ENCODE measurements around the gene UBE2I.
A peak's percentile ranks its signal among the peaks of the same experiment; 100 is the strongest.

UBE2I gene

GRCh38 chr16:1342526-1343427 is 33.3 kb downstream of the UBE2I start:
- peak; percentile 82 to 90 for DNase-seq (ENCODE audit: low read depth in 2 of 2)

DNA sequence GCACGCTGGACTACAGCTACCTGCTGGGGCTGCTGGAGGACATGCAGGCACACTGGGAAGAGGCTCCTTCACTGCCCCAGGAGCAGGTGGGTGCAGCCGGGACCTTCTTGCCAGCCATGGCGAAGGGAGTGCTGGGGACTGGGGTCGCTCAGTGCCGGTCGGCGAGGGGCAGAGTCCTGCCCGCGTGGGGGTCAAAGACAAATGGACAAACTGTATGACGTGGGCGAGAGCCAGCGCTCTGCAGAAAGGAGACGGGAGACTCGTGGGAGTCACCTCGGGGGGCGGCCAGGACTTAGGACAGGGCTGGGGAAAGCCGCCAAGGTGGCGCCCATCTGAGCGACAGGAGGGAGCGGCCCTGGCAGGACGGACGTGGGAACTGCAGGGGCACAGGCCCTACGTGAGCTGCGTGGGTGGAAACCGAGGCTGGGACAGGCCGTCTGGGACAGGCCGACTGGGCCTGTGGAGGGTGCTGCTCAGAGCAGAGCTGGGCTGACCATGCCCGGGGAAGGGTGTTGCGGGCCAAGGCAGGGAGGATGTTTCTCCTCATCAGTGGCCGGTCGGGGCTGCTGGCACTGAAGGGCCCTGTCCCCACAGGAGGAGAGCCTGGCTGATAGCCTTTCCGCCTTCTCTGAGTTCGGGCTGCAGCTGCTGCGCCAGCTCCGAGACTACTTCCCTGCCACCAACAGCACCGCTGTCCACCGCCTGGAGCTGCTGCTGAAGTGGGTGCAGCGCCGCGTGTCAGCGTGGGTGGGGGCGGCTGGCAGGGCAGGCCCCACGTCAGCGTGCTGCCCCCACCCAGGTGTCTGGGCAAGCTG is 34.2 kb downstream of the UBE2I start:
- DNase-seq (ENCODE audit: low read depth in 2 of 2) = no peak

- DNase-seq (ENCODE audit: low read depth in 2 of 2) = no peak
These were observed 35.1 kb downstream of the UBE2I start for GRCh38 chr16:1344499-1344898.

DNA sequence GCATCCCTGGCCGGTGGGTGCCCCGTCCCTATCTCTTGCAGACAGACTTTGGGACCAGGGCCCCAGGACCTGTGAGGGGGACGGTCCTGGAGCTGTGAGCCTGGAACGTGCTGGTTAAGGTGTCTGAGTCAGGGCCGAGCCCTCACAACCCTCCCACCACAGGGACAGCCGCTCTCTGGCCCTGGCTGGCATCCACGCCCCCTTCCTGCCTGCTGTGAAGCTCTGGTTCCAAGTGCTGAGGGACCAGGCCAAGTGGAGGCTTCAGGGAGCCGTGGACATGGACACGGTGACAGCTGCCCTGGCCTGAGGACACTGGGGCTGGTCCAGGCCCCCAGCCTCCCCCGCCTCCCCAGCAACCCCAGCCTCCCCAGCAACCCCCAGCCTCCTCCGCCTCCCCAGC is 35.7 kb downstream of the UBE2I start:
- DNase-seq (ENCODE audit: low read depth in 2 of 2) = no peak

- no peak for DNase-seq (ENCODE audit: low read depth in 2 of 2)
These were observed 36.4 kb downstream of the UBE2I start for GRCh38 chr16:1345651-1346421.

DNA sequence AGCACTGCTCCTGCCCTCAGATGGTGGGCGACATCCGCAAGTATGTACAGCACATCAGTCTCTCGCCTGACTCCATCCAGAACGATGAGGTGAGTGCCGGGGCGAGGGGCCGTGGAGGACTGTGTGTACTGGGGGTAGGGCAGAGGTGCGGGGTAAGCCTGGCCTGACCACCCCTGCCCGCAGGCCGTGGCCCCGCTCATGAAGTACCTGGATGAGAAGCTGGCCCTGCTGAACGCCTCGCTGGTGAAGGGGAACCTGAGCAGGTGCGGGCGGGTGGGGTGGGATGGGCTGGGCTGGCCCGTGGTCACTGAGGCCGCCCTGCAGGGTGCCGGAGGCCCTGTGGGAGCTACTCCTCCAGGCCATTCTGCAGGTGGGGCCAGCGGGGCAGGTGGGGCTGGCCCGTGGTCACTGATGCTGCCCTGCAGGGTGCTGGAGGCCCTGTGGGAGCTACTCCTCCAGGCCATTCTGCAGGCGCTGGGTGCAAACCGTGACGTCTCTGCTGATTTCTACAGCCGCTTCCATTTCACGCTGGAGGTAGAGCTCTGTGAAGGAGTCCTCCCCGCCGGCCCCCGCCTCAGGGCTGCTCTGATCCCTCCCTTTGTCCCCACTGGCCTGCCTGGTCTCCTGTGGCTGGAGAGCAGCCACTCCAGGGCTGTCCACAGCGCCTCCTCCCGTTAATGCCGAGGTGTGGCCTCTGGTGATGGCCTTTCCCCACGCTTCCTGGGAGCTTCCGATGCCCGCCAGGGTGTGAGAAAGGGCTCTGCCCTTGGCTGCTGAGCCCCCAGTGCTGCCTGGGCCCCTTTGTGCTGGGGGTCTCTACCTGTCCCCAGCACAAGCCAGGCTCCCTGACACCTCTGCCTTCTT is 37.2 kb downstream of the UBE2I start:
- DNase-seq (ENCODE audit: low read depth in 2 of 2) = no peak

GRCh38 chr16:1347286-1347855 is 37.9 kb downstream of the UBE2I start:
- DNase-seq (ENCODE audit: low read depth in 2 of 2) = no peak

DNA sequence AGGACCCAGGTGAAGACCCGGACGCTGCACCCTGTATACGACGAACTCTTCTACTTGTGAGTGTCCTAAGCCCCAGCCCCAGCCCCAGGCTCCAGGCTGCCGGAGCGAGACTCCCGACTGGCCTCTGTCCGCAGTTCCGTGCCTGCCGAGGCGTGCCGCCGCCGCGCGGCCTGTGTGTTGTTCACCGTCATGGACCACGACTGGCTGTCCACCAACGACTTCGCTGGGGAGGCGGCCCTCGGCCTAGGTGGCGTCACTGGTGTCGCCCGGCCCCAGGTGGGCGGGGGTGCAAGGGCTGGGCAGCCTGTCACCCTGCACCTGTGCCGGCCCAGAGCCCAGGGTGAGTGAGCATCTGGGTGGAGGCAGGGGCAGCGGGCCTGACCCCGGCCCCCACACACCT is 38.5 kb downstream of the UBE2I start:
- DNase-seq (ENCODE audit: low read depth in 2 of 2) = no peak

DNA sequence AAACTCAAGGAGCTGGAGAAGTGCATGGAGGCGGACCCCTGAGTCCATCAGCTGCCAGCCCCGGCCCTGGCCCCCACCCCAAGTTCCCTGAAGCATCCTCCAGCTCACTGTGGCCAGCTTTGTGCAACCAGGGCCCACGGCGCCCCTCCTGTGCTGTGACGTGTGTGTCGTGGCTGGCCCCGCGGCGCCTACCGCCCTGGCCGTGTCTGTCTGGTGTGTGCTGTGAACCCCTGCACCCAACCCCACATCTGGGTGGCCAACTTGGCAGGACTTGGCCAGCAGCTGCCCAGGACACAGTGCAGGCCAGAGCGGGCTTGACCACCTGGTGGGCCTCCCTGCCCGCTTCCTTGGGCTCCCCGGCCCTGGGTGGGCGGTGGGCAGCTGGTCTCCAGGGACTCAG is 39.0 kb downstream of the UBE2I start:
- no peak for DNase-seq (ENCODE audit: low read depth in 2 of 2)

DNA sequence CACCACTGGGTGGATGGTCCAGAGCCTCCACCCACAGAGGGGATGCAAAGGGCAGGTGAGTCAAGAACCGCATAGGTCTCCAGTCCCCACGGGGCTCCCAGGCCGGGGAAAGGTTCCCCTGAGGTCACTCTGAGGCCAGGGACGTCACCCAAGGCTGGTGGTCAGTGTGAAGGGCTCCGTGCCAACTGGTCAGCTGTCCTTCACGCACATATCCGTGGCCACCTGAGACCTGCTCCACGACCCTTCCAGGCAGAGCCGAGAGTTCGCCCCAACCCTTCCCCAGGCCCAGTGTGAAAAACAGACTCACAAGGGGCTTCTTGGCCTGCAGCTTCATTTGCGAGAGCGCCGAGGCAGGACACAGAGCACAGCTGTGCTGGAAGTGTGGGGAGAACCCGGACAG is 39.5 kb downstream of the UBE2I start:
- DNase-seq (ENCODE audit: low read depth in 2 of 2) = no peak

- DNase-seq (ENCODE audit: low read depth in 2 of 2) = no peak
These were observed 39.9 kb downstream of the UBE2I start for GRCh38 chr16:1349351-1349750.

DNA sequence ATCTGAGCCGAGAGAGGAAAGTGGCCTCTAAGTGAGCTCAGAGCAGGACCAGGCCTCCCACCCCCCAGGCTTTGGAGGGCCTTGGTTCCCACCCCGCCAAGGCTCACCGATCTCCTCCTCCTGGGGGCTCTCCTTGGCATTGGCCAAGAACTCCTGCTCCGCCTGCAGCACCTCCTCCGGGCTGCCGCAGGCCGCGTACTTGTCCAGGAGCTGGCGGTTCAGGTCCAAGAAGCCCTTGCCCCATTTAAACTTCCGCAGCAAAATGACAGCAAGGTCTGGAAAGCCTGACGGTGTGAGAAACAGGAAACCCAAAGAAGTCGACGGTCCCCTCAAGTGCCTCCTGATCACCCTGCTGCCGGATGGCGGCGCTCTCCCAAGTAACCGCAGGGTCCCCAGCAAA is 40.5 kb downstream of the UBE2I start:
- DNase-seq (ENCODE audit: low read depth in 2 of 2) = no peak

DNA sequence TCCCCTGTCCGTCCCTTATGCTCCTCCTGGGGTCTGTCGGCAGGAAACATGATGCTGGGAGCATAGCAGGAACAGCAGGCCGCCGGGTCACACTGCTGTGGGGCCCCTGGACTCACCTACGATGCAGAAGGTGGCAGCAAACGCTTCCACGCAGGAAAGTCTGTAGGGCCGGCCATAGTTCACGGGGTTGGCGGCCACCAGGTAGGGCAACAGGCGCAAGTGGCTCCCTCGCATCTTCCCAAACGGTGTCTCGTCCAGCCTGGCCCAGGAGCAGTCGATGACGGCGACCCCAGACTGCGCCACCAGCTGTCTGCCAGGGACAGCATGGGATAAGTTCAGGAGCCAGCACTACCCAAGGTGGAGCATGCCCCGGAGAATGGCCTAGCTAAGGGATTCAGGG is 41.3 kb downstream of the UBE2I start:
- DNase-seq (ENCODE audit: low read depth in 2 of 2) = no peak

- DNase-seq (ENCODE audit: low read depth in 2 of 2) = no peak
These were observed 41.8 kb downstream of the UBE2I start for GRCh38 chr16:1351215-1351581.

GRCh38 chr16:1351582-1352362 is 42.3 kb downstream of the UBE2I start, which contains the start of the genes GNPTG and TSR3:
GNPTG (plus strand) TSS chr16:1351931; CDS start chr16:1351966, 35 bp downstream.
TSR3 (minus strand) TSS chr16:1351878; CDS start chr16:1351804, 74 bp downstream.
- peak; percentile 71 to 74 for DNase-seq (ENCODE audit: low read depth in 2 of 2)

- no peak for DNase-seq (ENCODE audit: low read depth in 2 of 2)
These were observed 45.5 kb downstream of the UBE2I start for GRCh38 chr16:1354815-1355540.

DNA sequence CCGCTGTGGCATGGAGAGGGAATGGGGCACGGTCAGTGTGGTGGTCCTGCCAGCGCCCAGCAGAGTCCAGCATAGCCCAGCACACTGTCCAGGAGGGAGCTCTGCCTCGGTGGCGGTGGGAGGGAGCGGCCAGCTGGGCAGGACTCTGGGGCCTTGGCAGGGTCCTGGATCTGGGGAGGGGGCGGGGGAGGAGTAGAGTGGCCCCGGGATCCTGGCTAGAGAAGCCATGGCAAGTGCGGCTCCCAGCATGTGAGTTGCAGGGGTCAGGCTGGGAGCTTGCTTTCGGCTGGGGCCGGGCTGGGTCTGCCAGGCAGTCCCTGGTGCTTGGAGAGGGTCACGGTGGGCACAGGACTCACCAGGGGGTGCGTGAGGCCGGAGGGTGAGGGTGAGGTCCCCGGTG is 46.2 kb downstream of the UBE2I start:
- no peak for DNase-seq (ENCODE audit: low read depth in 2 of 2)

DNA sequence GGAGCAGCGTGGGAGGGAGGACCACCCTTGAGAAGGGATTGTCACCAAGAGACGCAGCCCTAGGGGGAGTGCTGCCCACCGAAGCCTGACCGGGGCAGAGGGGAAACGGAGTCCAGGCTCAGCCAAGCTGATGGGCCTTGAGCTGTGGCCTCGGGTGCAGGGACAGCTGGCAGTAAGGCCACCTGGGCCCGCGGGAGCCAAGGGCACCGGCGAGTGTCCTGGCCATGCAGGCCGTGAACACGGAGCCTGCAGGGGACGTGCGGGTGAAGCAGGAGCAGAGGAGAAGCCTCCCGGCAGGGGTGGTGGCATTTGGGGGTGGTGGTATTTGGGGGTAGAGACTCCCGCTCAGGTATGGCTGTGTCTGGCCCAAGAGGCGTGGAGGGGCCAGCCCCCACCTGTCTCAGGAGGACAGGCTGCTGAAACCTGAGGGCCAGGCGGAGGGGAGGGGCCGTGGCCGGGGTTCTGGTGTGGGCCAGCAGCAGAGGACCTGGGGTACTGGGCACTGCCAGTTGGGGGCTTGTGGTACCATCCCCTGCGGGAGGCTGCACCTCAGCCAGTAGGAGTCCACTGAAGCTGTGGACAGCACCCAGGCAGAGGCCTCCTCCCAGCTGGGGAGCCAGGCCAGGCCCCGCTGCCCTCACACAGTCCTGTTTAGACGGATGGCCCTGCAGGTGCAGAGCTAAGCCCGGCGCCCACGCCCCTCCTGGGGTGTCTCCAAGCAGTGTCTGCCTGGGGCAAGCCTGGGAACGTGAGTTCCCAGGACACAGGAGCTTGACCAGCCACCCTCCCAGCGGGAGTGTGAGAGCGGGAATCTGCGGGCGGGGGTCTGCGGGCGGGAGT is 46.8 kb downstream of the UBE2I start:
- no peak for DNase-seq (ENCODE audit: low read depth in 2 of 2)

Data from activated CD4-positive, alpha-beta T cell treated with anti-CD3 and anti-CD28 coated beads for 24 hours (primary cell).